Stimulated activated CD4-positive, alpha-beta T cell treated with anti-CD3 and anti-CD28 coated beads, TNF-alpha, amount 100 ng/mL, for 1 hour (primary cell): ENCODE results near the gene LDLRAD4.

Source experiments
- DNase-seq, 3 donors: peaks; one replicate each; pipeline ENCODE4 v3.0.0-alpha.2; 2020; ENCODE audit warnings: low read depth in 3 of 3, low spot score in 1 of 3

The LDLRAD4 gene

DNA sequence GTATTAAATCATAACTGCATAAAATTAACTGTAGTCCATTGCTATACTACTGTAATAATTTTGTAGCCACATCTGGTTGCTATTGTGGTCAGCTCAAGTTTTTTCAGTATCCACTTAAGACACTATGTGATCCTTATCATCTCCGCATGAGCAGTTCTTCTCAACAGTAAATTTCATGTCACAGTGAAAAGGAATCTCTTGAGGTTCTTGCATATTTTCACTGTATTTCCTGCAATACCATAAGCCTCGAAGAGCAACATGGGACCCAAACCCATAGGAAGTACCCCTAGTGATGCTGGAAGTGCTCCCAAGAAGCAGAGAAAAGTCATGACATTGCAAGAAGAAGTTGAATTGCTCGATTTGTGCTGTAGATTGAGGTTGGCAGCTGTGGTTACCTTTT lies 86.7 kb downstream of the LDLRAD4 start:
- no peak for DNase-seq

DNA sequence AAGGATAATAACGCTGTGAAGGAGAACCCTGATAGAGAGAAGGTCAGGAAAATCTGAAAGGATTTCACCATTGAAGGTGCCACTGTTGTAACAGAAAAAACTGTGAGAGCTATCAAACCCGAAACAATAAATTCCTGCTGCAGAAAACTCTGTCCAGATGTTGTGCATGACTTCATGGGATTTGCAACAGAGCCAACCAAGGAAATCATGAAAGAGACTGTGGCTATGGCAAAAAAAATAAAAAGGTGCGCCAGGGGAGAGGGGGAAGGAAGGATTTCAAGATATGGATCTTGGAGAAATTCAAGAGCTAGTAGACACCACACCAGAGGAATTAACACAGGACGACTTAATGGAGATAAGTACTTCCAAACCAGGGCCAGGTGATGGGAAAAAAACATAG lies 88.0 kb downstream of the LDLRAD4 start:
- no peak for DNase-seq

DNA sequence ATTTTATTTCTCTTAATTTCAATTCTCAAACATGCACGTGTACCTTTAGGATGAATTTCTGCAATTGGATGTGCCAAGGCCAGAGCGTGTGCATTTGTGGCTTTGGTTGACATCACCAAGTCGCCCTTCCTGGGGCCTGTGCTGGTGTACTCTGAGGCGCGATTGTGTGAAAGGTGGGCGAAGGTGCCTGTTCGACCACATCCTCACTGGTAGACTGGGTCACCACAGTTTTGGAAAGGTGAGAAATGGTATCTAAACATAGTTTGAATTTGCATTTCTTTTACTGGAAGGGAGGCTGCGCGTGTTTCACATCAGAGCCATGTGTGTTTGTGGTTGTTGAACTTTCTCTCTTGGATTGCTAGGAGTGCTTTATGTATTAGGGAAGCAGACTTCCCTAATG lies 89.8 kb downstream of the LDLRAD4 start:
- DNase-seq = no peak

DNA sequence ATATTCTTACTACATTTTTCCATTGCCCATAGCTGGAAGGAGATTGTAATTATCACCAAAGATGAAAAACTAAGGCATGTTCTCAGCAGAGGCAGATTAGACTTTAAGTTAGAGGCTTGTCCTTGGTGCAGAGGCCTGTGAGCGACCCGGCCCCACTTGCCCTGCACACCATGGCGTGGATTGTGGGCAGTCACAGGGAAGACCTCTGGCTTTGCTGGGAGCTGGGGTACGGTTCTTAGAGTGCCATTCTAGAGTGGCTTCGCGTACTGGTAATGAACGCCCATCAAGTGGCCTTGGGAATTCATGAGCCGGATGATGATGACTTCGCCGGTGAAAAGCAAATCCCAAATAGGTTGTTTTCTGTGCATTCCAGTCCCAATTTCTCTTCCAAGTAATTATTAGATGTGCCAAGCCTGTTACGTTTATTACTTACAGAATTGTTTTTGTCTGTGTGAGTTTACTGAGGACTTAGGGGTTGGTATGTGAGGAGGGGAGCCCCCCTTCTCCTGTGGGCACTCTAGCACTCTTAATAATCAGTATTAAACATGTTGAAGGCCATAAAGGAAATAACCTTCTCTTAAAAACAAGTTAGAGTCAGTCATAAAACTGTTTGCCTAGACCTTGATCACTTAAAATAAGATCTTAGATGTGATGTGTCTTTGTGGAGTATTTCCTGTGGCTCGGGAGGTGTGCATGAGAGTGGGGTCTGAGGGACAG lies 90.6 kb downstream of the LDLRAD4 start:
- DNase-seq = no peak

DNA sequence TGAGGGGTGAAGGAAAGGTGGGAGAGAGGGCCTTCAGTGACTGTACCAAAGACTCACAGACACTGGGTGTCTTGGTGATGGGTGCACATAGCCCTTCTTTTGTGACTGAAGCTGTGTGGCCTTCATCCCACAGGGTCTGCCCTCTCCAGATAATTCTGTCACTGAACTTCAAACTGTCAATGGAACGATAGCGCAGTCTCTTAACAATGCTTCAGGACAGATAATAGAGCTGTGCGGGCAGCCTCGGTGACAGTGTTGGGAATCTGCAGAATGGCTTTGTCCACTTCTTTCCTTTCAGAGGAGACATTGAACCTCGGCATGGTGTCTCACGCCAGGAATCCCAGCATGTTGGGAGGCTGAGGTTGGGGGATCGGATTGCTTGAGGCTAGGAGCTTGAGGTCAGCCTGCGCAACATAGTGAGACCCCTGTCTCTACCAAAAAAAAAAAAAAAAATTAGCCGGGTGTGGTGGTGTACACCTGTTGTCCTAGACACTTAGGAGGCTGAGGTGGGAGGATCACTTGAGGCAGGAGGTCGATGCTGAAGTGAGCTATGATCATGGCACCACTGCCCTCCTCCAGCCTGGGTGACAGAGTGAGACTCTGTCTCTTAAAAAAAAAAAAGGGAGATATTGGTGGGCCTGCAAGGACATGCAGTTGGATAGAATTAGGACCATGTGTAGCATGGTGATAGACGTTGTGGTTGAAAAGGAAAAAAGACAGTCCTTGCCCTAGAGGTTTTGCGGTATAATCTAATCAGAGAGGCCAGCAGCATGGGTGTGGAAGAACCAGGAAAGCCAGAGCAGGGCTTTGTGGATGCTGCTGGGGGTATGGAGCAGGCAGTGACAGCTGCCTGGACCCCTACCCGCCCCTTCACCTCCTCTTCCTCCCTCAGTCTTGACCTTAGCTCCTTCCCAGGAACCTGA lies 91.4 kb downstream of the LDLRAD4 start:
- no peak for DNase-seq

DNA sequence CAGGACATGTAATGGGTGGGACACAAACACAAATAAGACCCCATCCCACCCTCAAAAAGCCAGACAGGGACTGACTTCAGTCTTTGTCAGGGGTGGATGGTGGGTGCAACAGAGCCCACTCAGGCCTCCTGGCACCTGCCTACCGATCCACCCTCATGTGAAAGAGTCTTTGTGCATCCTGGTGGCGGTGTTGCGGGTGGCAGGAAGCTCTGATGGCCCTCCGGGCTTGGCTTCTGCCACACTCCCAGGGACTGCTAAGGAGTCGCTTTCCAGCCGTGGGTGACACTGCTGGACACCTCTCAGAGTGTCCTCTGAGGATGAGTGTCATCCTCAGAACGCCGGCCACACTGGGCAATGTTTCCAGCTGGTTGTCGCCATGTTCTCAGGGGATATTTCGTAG lies 92.6 kb downstream of the LDLRAD4 start:
- DNase-seq = no peak

DNA sequence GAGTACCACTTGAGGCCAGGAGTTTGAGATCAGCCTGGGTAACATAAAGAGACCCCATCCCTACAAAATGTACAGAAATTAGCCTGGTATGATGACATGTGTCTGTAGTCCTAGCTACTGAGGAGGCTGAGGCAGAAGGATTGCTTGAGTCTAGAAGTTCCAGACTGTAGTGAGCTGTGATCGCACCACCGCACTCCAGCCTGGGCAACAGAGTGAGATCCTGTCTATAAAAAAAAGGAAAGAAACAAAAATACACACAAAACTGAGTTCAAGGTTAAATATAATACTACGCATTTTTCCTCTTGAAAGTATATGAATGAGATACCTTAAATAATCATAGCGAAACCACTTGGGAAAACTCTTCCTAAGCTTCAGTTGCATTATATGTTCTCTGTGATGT lies 94.0 kb downstream of the LDLRAD4 start:
- no peak for DNase-seq

DNA sequence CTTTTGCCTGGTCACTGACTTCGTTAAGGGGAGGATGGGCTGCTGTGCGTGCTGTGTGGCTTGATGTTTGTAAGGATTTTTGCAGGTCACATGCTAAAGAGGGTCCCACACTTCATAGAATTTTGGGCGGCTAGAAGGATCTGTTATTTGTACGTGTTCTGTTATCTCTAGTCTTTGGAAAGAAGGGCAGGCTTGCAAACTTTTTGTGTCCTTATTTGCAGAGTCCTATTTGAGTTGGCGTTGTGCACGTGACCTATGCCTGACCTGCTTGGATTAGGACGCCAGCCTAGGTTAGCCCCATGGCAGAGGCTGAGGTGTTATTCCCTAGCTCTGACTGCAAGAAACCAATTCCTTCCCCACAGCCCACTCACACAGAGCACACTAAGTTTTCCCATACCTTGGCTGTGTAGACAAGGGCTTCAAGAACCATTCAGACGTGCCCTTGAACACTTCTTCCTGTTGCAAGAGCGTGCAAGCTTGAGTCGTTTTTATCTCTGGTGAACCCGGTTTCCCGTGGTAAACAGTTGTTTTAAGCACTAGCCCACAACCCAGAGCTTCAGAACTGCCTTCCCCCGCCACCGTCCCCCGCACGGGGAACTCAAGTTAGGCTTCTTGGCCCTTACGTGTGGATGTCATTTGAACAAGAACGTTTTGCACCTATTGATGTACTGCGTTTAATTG lies 94.6 kb downstream of the LDLRAD4 start:
- DNase-seq = no peak

DNA sequence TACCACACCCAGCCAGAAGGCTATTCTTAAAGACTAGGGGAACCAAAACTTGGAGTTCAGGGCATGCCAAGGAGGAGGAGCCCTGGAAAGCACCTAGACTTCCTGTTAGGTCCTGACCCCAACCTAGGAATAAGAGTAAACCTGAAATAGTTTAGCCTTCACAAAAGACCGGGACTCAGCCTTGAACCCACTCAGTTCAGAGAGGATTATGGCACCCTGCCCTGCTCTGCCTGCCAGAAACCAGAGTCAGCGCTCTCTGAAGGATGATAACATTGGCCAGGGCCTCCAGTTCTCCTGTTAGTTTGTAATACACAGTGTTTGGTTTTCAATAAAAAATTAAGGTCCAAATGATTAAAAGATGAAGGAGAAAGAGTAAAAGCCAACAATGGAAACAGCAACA lies 96.4 kb downstream of the LDLRAD4 start:
- DNase-seq = no peak

DNA sequence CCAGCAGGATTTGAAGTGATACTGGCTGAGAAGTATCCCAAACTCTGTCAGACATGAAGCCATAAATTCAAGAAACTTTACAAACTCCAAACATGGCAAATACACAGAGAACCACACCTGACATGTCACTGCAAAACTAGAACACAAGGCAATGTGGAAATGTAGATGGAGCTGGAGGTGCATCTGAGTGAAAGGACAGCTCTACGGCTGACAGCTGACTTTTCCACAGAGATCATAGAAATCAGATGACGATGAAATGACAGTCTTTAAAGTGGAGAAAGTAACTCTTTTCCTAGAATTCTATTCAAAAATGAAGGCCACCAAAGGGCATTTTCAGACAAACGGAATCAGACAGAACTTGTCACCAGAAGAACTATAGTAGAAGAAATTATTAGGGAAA lies 97.5 kb downstream of the LDLRAD4 start:
- DNase-seq = no peak

DNA sequence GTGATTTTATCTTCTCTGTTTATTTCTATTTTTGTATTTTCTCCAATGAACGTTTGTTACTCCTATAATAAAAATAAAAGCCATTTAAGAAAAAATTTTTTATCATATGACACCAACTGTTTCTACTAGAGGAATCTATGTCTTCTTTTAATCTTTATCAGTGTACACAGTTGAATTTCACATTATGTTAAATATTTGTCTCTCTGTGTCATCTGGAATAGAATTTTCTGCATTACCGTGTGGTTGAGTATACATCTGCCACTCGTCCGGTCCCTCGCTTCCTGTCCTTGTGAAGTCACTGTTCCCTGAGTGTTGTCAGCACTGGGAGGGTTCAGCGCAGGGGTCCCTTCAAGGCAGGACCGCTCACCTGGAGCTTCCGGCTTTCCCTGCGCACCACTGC lies 99.2 kb downstream of the LDLRAD4 start:
- no peak for DNase-seq

DNA sequence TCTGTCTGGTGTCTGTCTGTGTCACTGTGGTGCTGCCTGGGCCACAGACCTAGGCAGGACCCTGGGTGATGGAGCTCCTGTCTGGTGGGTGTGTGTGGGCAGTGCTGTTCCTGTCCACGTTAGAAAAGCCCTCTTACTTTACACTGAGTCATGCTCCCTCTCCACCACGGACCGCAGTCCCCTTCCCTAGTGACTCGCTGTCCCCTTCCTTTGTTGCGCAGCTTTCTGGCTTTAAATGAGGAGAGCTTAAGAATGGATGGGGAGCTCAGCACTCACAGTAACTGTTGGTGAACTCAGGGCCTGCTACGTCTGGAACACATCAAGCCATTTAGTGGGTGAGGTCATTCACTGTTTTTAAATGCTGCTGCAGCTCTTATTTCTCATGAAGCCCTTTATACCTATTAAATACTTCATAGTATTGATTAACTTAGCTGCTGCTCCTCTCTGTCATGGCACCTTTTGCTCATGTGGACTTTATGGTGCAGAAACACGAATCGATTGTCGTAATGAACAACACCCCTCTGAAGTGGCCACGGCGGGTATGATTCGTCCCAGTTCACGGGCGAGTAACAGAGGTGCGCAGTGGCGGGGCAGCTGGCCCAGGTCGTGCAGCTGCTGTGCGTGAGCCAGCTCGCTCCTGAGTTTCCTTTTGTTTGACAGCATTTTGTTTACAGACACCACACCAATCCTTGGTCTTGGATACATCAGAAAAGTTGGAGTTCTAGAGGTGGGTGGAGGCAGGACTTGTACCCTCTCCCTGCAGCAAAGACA lies 100.4 kb downstream of the LDLRAD4 start:
- no peak for DNase-seq

DNA sequence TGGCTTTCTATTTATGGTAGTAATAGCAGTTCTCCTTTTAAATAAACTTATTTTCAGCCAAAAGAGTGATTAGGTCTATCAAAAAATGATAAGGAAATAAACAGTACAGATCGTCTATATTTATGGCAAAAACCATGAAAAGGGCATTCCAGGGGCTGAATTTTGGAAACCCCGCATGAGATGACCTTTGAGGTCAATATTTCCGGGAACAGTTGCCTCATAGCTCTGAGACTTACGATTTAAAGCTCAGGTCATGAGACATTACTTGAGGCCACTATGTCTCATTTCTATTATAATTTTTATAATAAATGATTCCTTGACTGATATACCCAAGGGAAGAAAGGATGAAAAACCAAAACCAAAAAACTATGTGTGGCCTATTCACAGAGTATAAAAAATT lies 101.1 kb downstream of the LDLRAD4 start:
- DNase-seq = no peak

DNA sequence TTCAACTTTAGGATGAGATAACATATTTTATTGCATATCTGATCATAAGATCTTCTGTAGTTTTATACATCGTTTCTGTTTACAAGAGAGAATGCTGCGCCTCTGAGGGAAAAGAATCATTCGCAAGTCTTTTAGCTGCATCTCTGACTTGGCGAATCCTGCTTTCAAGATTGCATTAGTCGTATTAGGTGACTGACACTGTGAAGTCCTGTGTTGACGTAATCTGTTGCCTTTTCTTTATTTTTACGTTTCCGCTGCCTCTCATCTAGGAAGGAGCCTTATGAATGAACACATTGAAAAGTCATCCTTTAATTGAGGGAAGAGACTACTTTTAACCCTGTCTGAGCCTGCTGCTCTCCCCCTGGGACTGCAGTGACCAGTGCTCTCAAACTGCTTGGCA lies 101.5 kb downstream of the LDLRAD4 start:
- no peak for DNase-seq

DNA sequence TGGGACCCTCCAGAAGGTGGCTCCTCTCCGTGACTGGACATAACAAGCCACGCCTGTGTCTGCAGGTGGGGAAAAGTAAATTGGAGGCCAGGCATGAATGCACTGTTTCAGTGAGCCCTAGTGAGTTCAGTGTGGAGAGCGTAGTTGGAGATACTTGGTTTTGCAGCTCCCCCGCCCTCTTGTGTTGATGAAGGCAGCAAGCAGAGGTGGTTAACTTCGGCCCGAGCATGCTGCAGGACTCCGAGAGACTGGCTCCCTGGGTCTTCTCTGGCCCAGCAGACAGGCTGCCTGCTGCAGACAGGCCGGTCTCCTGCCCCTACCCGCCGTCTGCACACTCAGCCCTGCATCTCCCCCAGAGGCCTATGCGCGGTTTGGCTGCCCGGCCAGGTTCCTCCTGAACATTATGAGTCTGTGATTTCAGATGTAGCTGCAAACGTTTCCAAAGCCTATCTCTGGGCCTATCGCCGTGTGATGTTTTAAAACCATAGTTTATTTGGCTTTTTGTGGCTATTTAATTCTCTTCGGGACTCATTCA lies 102.4 kb downstream of the LDLRAD4 start:
- no peak for DNase-seq

DNA sequence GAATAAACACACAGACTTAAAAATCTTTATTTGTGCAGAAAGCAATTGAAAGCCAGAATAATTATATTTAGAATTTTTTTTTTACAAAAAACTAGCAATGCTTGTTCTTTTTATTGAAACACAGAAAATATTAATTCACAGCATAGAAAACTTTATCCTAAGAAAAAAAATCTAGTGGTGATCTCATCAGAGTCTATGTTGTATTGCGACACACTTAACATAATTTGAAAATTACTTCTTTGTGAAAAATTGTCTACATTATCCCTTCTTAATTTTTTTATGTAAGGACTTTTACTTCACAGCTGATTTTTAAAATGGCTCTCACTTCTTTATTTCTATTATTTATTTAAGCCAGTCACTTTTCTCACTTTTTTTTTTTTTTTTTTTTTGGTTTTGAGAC lies 103.4 kb downstream of the LDLRAD4 start:
- DNase-seq = no peak

DNA sequence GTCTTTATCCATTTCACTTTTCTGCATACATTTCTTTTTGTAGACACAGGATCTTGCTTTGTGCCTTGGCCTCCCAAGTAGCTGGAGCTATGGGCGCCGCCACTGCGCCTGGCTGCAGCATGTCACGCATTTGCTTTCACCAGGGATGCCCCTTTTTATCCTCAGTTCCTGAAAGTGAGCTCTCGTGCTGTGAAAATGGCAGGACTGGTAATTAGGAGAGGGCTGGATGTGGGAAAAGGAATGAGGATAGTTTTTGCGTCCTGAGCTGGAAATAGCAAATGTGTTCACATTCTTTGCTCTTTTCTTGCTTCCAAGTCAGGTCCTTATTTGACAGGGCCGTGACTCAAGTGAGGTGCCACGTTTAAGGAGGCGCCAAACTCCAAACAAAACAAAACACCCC lies 104.6 kb downstream of the LDLRAD4 start:
- DNase-seq = no peak

DNA sequence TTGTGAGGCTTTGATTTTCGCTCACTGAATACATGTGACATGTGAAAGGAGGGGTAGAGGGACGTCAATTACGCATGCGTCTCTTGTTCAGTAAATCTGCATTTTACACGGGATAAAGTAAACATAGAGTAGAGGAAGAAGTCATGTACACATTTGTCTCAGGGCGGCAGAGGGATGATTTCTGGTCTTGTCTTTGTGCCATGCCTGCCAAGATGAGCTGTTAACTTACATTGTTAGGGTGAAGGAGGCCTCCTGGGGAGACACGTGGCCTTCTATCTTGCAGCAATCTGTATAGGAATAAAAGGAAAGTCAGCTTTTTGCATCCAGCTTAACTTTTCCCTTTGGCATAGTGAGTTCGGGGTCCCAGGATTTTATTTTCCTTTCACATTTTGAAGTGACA lies 106.3 kb downstream of the LDLRAD4 start:
- DNase-seq = no peak

DNA sequence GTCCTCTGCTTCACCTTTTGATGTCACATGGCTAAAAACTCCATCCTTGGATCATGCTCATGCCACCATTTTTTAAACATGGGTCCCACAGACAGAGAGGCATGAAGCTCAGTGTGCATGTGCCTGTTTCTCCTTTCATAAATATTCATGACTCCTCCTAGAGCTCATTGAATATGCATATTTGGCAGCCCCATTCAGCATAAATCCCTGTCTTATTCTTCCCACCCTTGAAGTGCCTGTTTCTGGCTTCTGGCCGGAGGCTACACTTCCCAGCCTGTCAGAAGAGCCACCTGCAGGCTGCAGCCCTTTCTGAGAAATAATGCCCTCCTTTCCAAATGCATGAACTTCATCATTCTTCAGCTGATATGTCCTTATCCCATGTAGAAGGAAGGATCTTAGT lies 109.7 kb downstream of the LDLRAD4 start:
- DNase-seq = no peak

DNA sequence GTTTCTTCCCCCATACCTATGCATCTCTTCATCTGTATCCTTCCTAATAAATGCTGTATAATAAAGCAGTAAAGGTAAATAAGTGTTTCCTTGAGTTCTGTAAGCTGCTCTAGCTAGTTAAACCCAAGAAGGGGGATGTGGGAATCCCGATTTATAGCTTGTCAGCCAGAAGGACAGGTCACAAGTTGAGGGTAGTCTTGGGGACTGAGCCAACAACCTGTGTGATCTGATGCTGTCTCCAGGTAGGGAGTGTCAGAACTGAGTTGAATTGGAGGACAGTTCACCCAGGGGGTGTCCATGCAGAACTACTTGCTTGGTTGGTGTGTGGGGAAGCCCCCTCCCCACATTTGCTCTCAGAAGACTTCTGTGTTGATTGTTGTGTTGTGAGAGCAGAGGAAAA lies 112.4 kb downstream of the LDLRAD4 start:
- no peak for DNase-seq

DNA sequence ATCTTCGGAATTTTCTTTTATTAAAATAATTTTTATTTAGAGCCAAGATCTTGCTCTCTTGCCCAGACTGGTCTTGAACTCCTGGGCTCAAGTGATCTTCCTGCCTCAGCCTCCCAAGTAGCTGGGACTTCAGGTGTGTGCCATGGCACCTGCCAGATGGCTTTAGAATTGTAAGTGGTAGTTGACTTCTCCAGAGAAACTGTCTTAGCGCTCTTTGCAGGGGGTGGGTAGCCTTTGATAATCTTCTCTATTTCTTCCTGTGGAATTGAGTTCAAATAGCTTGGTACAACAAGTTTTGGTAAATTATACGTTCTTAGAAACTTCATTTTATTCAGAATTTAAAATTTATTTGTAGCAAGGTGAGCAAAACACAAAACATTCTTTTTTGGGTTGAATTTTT lies 113.3 kb downstream of the LDLRAD4 start:
- DNase-seq = no peak
